SU-DHL-6 (cell line): ENCODE data around the gene KRT6B.

ENCODE experiments used
- EZH2phosphoT487 ChIP-seq: fragments of 200-600 bp; sonication (generic), shearing (Covaris generic); conservative IDR thresholded peaks from 2 replicates; pipeline ENCODE4 v1.6.1; 2018; ENCODE audit warnings: mild to moderate bottlenecking, antibody characterized with exemption, low read length, moderate library complexity, mixed read lengths
- TF ChIP-seq, protein P1 (sequence below): fragments of 200-600 bp; sonication (generic); IDR thresholded peaks from one replicate; pipeline ENCODE4 v1.5.1; 2017; ENCODE audit warnings: antibody characterized with exemption, mild to moderate bottlenecking, low read length, moderate library complexity; ENCODE audit not compliant: insufficient read depth, poor library complexity, severe bottlenecking

DNA sequence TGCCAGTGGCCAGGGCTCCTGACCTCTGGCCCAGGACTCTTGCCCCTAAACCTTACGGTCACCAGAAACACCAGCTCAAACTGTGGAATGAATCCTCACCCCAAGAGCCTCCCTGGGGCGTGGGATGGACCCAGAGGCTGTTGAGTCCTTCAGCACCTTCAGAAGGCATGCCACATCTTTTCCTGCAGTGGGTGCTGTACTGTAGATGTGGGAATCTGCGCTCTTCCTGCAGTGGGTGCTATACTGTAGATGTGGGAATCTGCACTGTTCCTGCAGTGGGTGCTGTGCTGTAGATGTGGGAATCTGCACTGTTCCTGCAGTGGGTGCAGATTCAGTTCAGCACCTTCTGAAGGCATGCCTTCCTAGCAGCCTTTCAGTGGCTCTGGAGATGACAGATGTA, 47.0 kb downstream of the KRT6B start:
- TF ChIP-seq, protein P1, sequence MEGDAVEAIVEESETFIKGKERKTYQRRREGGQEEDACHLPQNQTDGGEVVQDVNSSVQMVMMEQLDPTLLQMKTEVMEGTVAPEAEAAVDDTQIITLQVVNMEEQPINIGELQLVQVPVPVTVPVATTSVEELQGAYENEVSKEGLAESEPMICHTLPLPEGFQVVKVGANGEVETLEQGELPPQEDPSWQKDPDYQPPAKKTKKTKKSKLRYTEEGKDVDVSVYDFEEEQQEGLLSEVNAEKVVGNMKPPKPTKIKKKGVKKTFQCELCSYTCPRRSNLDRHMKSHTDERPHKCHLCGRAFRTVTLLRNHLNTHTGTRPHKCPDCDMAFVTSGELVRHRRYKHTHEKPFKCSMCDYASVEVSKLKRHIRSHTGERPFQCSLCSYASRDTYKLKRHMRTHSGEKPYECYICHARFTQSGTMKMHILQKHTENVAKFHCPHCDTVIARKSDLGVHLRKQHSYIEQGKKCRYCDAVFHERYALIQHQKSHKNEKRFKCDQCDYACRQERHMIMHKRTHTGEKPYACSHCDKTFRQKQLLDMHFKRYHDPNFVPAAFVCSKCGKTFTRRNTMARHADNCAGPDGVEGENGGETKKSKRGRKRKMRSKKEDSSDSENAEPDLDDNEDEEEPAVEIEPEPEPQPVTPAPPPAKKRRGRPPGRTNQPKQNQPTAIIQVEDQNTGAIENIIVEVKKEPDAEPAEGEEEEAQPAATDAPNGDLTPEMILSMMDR, result no peak
- TF ChIP-seq EZH2phosphoT487, result no peak
